ENCODE measurements around the gene PCDHGA3.

- TF ChIP-seq EZH2 (IDR thresholded peaks at IDR 0.05; ENCODE audit: insufficient read depth, poor library complexity, severe bottlenecking) (no peak), EZH2phosphoT487 (IDR thresholded peaks at IDR 0.05; ENCODE audit: insufficient read depth, low read depth) (no peak)
Observed at GRCh38 chr5:141356133-141356532, 12.5 kb downstream of the PCDHGA3 start.

Measured in GM23248 (cell line).